Epithelial cell of proximal tubule (primary cell): ENCODE results near the gene CAMKMT. TPM values are rescaled to one million over a fixed set of nuclear protein-coding genes. Genes with fewer than 3 reads are reported as not detected.

Source experiments
- DNase-seq: peaks from one replicate; pipeline ENCODE4 v3.0.0-alpha.2; 2011; ENCODE audit warnings: low read depth
- H3K4me3 ChIP-seq: 2 replicates; pipeline ENCODE4 v1.5.1; 2011; ENCODE audit warnings: low read depth, mild to moderate bottlenecking, low read length
- CTCF ChIP-seq: conservative IDR thresholded peaks from 2 replicates; pipeline ENCODE4 v1.5.1; 2012; ENCODE audit warnings: low read depth, mild to moderate bottlenecking, low read length
- total RNA-seq: library from RNA; depleted of rRNA; stranded (reverse); fragments of >200 nt; gene quantifications from 2 replicates; pipeline ENCODE4 v1.2.3, GENCODE V29; 2015

The CAMKMT gene
- total RNA-seq, 1 donor from 2014 or later = 2.4 TPM

GRCh38 chr2:44766220-44766619 lies 404.5 kb downstream of the CAMKMT start:
- no peak for DNase-seq
- no peak overlapping the region for H3K4me3 ChIP-seq
- TF ChIP-seq CTCF = no peak

GRCh38 chr2:44766777-44767176 lies 405.0 kb downstream of the CAMKMT start:
- TF ChIP-seq CTCF = no peak
- no peak for DNase-seq
- no peak overlapping the region for H3K4me3 ChIP-seq

GRCh38 chr2:44767691-44768090 lies 405.9 kb downstream of the CAMKMT start:
- H3K4me3 ChIP-seq = no peak overlapping the region
- no peak for DNase-seq
- TF ChIP-seq CTCF = no peak

- DNase-seq = no peak
- TF ChIP-seq CTCF = no peak
- H3K4me3 ChIP-seq = peak overlapping the region; percentile 35
Observed at GRCh38 chr2:44768438-44769236, 406.9 kb downstream of the CAMKMT start.

GRCh38 chr2:44769349-44770011 lies 407.7 kb downstream of the CAMKMT start:
- H3K4me3 ChIP-seq = no peak overlapping the region
- no peak for TF ChIP-seq CTCF
- DNase-seq = no peak

GRCh38 chr2:44770221-44771195 lies 408.8 kb downstream of the CAMKMT start:
- no peak overlapping the region for H3K4me3 ChIP-seq
- TF ChIP-seq CTCF = peak; percentile 33
- DNase-seq = no peak
